CD4-positive, alpha-beta T cell treated with Interleukin-6 at 100 ng/mL for 8 hours (primary cell): ENCODE measurements around the gene SLC27A1.
A peak's percentile ranks its signal among the peaks of the same experiment; 100 is the strongest.
"Not testable (repeated sequence)": the region's sequence is repeated elsewhere in the genome, so short reads cannot be mapped to it uniquely, and the experiment has no call there.

Experiments
- DNase-seq: peaks from one replicate; pipeline ENCODE4 v3.0.0-alpha.2; 2020; ENCODE audit warnings: mixed read lengths, low spot score

SLC27A1 gene

GRCh38 chr19:17539238-17540117, 69.2 kb downstream of the SLC27A1 start:
- peak; percentile 91 for DNase-seq

GRCh38 chr19:17540174-17540573, 69.8 kb downstream of the SLC27A1 start:
- DNase-seq, result no peak

DNA sequence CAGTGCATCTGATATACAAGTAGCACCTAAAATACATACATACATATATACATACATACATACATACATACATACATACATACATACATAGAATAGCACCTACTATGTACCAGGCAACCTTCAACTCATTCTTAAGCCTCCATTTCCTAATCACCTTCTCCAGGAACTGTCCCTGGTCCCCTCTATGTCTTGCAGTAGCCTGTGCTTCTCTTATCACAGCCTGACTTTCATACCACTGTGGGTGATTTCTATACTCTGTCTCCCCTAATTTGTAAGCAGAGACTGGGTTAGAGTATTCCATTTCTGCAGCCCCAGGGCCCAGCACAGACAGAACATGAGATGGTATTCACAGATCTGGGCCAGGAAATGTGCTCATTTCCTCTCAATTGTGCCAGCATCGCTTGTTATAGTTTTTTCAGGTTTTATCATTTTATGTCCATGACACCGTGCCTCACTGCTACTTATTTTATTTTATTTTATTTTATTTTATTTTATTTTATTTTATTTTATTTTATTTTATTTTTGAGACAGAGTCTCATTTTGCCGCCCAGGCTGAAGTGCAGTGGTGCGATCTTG, 70.9 kb downstream of the SLC27A1 start:
- no peak for DNase-seq

- DNase-seq, result no peak
Measured at GRCh38 chr19:17542042-17542441, 71.7 kb downstream of the SLC27A1 start.

DNA sequence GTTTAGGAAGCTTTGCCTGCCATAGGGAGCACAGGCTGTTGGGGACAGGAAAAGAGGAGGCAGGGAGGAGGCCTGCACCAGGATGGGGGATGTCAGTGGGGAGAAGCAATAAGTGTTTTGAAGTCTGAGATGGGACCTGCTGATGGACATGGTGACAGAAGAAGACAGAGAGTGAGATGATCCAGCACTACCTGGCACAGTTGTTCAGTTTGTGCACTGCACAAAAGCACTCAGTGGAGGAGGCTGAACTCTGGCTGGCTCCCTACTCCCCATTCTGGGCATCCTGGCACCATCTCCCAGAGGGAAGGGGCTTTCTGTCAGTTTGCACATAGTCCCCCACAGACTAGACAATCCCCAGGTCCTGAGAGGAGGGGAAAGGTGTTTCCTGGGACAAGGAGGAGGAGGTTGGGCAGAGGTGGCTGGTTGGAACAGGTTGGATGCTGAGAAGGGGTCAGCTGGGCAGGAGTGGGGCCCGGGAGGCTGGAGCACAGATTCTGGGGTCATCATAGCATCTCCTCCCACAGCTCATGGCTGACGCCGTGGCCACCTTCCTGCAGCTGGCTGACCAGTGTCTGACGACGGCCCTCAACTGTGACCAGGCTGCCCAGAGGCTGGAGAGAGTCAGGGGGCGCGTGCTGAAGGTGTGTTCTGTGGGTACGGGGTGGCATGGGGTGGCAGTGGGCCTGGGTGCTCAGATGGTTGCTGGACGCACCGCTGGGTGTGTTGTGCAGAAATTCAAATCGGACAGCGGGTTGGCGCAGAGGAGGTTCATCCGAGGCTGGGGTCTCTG, 72.7 kb downstream of the SLC27A1 start:
- no peak for DNase-seq

DNA sequence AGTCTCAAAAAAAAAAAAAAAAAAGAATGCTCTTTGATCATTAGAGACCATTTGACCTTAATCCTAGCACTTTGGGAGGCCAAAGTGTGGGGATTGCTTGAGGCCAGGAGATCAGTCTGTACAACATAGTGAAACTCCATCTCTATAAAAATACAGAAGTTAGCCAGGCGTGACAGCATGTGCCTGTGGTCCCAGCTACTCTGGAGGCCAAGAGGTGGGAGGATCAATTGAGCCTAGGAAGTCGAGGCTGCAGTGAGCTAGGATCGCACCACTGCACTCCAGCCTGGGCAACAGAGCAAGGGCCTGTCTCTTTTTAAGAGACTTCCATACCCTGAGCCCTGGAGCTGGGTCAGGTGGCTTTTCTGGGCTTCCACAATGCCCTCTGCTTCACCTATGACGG, 73.7 kb downstream of the SLC27A1 start:
- DNase-seq, result no peak

- DNase-seq, result no peak
Measured at GRCh38 chr19:17544418-17544817, 74.1 kb downstream of the SLC27A1 start.

DNA sequence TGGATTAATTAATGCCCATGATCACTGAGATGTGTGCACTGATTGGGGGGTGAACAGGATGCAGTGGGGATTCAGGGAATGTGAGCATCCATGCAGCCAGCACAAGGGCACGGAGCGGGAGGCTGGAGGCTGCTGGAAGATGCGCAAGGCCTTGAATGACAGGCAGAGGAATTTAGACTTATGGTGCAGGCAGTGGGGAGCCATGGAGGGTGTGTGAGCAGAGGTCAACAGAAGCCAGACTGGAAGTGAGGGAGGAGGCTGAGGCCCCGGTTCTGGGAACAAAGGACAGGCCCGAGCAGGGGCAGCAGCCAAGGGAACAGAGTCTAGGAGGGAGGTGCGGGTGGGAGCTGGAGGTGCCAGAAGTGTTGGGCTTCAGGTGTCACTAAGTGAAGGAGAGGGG, 77.8 kb downstream of the SLC27A1 start:
- no peak for DNase-seq

GRCh38 chr19:17549085-17549740, 78.9 kb downstream of the SLC27A1 start:
- no peak for DNase-seq

DNA sequence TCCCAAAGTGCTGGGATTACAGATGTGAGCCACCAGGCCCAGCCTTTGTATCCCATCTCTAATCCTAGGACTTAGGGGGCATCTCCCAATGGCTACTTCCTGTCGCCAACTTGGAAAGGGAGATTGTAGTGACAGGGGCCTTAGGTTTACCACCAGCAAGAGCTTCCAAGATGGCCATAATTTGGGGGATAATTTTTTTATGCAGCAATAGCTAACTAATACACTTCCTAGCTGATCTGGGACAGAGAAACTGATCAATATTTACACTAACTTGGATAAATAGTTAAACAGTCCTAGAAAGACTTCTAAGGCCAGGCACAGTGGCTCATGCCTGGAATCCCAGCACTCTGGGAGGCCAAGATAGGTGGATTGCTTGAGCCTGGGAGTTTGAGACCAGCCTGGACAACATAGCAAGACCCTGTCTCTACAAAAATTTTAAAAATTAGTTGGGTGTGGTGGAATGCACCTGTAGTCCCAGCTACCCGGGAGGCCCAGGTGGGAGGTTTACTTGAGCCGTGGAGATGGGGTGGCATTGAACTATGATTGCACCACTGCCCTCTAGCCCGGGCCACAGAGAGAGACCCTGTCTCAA, 79.8 kb downstream of the SLC27A1 start:
- DNase-seq, result no peak

GRCh38 chr19:17552735-17553134, 82.4 kb downstream of the SLC27A1 start:
- not testable (repeated sequence) for DNase-seq

- no peak for DNase-seq
Measured at GRCh38 chr19:17553256-17553655, 82.9 kb downstream of the SLC27A1 start.

- no peak for DNase-seq
Measured at GRCh38 chr19:17554968-17555479, 84.7 kb downstream of the SLC27A1 start.

DNA sequence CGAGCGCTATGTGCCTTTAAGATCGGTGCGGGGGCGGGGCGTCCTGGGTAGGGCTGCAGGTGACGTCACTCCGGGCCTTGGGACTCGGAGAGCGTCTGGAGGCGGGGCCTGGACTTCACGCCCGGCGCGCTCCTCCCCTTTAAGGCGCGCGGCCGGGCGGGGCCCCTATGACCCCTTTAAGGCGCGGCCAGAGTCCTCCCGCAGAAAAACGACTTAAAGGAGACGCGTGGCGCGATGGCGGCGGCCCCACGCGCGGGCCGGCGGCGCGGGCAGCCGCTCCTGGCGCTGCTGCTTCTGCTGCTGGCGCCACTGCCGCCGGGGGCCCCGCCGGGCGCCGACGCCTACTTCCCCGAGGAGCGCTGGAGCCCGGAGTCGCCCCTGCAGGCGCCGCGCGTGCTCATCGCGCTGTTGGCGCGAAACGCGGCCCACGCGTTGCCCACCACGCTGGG, 85.2 kb downstream of the SLC27A1 start, which contains the start of gene COLGALT1:
Gene COLGALT1 (plus strand): TSS at position 170 of the 449 bp plus-strand sequence. CDS start 65 bp downstream, at position 235.
- DNase-seq, result peak; percentile 97
